Measurements from ENCODE around the gene A4GALT.

DNA sequence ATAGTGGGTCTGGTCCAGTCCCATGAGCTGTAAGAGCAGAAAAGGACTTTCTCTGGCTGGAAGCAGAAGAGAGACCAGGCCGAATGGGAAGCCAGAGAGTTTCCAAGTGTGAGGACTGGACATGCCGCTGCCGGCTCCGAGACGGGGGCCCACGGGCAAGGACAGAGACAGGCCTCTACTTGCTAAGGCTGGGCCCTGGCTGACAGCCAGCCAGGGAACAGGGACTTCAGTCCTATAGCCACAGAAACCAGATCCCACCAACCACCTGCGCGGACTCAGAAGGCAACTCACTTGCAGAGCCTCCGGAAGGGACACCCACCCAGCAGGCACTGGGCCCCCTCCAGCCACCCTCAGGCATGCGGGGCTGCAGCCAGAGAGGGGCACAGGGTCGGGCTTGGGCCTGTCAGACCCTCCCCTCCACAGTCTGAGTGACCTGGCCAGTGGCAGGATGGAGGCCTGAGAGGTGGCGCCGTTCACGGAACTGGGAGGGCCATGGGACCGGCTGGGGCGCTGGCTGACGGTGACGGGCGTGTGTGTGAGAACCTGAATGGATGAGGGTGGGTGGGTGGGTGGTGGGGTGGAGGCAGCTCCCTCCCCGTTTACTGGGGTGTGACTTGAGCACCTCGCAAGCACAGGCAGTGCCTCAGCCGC is 47.8 kb upstream of the A4GALT start:
- TF ChIP-seq EZH2 (IDR thresholded peaks at IDR 0.05; ENCODE audit: insufficient read depth, poor library complexity, severe bottlenecking) = no peak
- TF ChIP-seq EZH2phosphoT487 (IDR thresholded peaks at IDR 0.05; ENCODE audit: insufficient read depth, low read depth) = no peak
